Lower leg skin (tissue), 3 donors: ENCODE data around the gene CRNKL1.

Experiments
- POLR2A ChIP-seq, 2 donors: fragments of 450-650 bp; IDR thresholded peaks; one replicate each; pipeline ENCODE4 v1.6.1; 2016 to 2017; ENCODE audit warnings: antibody characterized with exemption in 2 of 2, mild to moderate bottlenecking in 1 of 2, moderate library complexity in 1 of 2
- TF ChIP-seq, protein P1 (sequence below), 3 donors: fragments of 450-650 bp; IDR thresholded peaks; one replicate each; pipeline ENCODE4 v1.5.1; 2016; ENCODE audit warnings: antibody characterized with exemption in 3 of 3, mild to moderate bottlenecking in 3 of 3, moderate library complexity in 2 of 3

- TF ChIP-seq, protein P1, sequence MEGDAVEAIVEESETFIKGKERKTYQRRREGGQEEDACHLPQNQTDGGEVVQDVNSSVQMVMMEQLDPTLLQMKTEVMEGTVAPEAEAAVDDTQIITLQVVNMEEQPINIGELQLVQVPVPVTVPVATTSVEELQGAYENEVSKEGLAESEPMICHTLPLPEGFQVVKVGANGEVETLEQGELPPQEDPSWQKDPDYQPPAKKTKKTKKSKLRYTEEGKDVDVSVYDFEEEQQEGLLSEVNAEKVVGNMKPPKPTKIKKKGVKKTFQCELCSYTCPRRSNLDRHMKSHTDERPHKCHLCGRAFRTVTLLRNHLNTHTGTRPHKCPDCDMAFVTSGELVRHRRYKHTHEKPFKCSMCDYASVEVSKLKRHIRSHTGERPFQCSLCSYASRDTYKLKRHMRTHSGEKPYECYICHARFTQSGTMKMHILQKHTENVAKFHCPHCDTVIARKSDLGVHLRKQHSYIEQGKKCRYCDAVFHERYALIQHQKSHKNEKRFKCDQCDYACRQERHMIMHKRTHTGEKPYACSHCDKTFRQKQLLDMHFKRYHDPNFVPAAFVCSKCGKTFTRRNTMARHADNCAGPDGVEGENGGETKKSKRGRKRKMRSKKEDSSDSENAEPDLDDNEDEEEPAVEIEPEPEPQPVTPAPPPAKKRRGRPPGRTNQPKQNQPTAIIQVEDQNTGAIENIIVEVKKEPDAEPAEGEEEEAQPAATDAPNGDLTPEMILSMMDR (IDR thresholded peaks at IDR 0.05) = no peak
- TF ChIP-seq POLR2A (IDR thresholded peaks at IDR 0.05) = no peak
These were observed 33.9 kb downstream of the CRNKL1 start for GRCh38 chr20:20018366-20018765.
